Transverse colon (tissue), 3 donors: ENCODE measurements around the gene EML1.

ENCODE experiments used
- EP300 ChIP-seq: sonication (generic); formaldehyde crosslinking; IDR thresholded peaks from one replicate; pipeline ENCODE4 v1.6.1; 2017; ENCODE audit warnings: antibody characterized with exemption, low read depth
- TF ChIP-seq, protein P1 (sequence below), 5 experiments: fragments of 200-600 bp in 3 of 5; fragments of 450-650 bp in 2 of 5; sonication (generic) in 3 of 5; IDR thresholded peaks; 1 replicate in 2 of 5; 2 replicates in 3 of 5; pipeline ENCODE4 v1.5.1; 2016 to 2017; ENCODE audit warnings: antibody characterized with exemption in 5 of 5, inconsistent platforms in 3 of 5, mild to moderate bottlenecking in 2 of 5, moderate library complexity in 1 of 5

- TF ChIP-seq, protein P1, sequence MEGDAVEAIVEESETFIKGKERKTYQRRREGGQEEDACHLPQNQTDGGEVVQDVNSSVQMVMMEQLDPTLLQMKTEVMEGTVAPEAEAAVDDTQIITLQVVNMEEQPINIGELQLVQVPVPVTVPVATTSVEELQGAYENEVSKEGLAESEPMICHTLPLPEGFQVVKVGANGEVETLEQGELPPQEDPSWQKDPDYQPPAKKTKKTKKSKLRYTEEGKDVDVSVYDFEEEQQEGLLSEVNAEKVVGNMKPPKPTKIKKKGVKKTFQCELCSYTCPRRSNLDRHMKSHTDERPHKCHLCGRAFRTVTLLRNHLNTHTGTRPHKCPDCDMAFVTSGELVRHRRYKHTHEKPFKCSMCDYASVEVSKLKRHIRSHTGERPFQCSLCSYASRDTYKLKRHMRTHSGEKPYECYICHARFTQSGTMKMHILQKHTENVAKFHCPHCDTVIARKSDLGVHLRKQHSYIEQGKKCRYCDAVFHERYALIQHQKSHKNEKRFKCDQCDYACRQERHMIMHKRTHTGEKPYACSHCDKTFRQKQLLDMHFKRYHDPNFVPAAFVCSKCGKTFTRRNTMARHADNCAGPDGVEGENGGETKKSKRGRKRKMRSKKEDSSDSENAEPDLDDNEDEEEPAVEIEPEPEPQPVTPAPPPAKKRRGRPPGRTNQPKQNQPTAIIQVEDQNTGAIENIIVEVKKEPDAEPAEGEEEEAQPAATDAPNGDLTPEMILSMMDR (IDR thresholded peaks at IDR 0.05), result no peak
- no peak for TF ChIP-seq EP300
These were observed 64.3 kb downstream of the EML1 start for GRCh38 chr14:99857551-99857950.
